HepG2 (cell line): ENCODE data around the gene SYS1. TPM values are rescaled to one million over a fixed set of nuclear protein-coding genes. Genes with fewer than 3 reads are reported as not detected.

ENCODE experiments used
- CHD2 ChIP-seq: IDR thresholded peaks from 2 replicates; pipeline ENCODE4 v1.6.1; 2011; ENCODE audit warnings: low read depth, low read length, improper control_type of control experiment
- DNMT3B ChIP-seq: conservative IDR thresholded peaks from 2 replicates; pipeline ENCODE4 v1.6.1; 2016; ENCODE audit warnings: missing biosample characterization, control low read depth
- EZH2 ChIP-seq: conservative IDR thresholded peaks from 2 replicates; pipeline ENCODE4 v1.6.1; 2012; ENCODE audit warnings: mild to moderate bottlenecking, low read depth, low read length, moderate library complexity
- NFE2 ChIP-seq: sonication (generic); formaldehyde crosslinking; IDR thresholded peaks from 2 replicates; pipeline ENCODE4 v1.4.0; 2020; ENCODE audit warnings: missing genetic modification reagents
- POGZ ChIP-seq: sonication (generic); formaldehyde crosslinking; IDR thresholded peaks from 2 replicates; pipeline ENCODE4 v1.4.0; 2020; ENCODE audit warnings: mild to moderate bottlenecking, missing genetic modification reagents
- SIN3B ChIP-seq: fragments of 150-350 bp; IDR thresholded peaks from 2 replicates; pipeline ENCODE4 v1.6.1; 2014; ENCODE audit warnings: low read length
- SIX1 ChIP-seq: sonication (generic); formaldehyde crosslinking; IDR thresholded peaks from 2 replicates; pipeline ENCODE4 v1.4.0; 2020; ENCODE audit warnings: missing genetic modification reagents, borderline replicate concordance
- ZBTB20 ChIP-seq: sonication (generic); formaldehyde crosslinking; IDR thresholded peaks from 2 replicates; pipeline ENCODE4 v1.8.1; 2023; ENCODE audit warnings: missing genetic modification reagents, low read depth, mild to moderate bottlenecking, borderline replicate concordance
- ZBTB44 ChIP-seq: sonication (generic); formaldehyde crosslinking; IDR thresholded peaks from 2 replicates; pipeline ENCODE4 v1.4.0; 2020; ENCODE audit warnings: missing genetic modification reagents
- ZKSCAN8 ChIP-seq: IDR thresholded peaks from 2 replicates; pipeline ENCODE4 v1.6.1; 2016; ENCODE audit warnings: borderline replicate concordance, missing genetic modification reagents, missing compliant biosample characterization
- ZNF510 ChIP-seq: sonication (generic); formaldehyde crosslinking; IDR thresholded peaks from 2 replicates; pipeline ENCODE4 v1.4.0; 2020; ENCODE audit warnings: low read depth, mild to moderate bottlenecking, missing genetic modification reagents
- ZNF549 ChIP-seq: sonication (generic); formaldehyde crosslinking; IDR thresholded peaks from 2 replicates; pipeline ENCODE4 v1.5.0; 2020; ENCODE audit warnings: missing genetic modification reagents
- ZNF691 ChIP-seq: sonication (generic); formaldehyde crosslinking; IDR thresholded peaks from 2 replicates; pipeline ENCODE4 v1.4.0; 2020; ENCODE audit warnings: missing genetic modification reagents, low read depth, mild to moderate bottlenecking, borderline replicate concordance
- ZNF775 ChIP-seq: sonication (generic); formaldehyde crosslinking; IDR thresholded peaks from 2 replicates; pipeline ENCODE4 v1.4.0; 2020; ENCODE audit warnings: missing genetic modification reagents, mild to moderate bottlenecking, moderate library complexity, borderline replicate concordance
- polyA plus RNA-seq, 8 experiments: library from polyadenylated mRNA; depleted of rRNA in 3 of 8; stranded (reverse) in 7 of 8; unstranded in 1 of 8; fragments of >200 nt; fragmentation: Illumina TruSeq in 4 of 8; extraction: Trizol in 4 of 8; gene quantifications; 2 replicates each; pipeline versions ENCODE4 v1.2.1 to v1.2.3, GENCODE V29; 2011 to 2016; ENCODE audit warnings: low read depth in 4 of 8, missing spikeins in 1 of 8, mixed read lengths in 1 of 8; ENCODE audit not compliant: insufficient read depth in 1 of 8
- total RNA-seq, 5 experiments: library from RNA; depleted of rRNA; stranded (reverse); fragments of >200 nt; fragmentation: Illumina TruSeq; extraction: Trizol; gene quantifications; 2 replicates each; pipeline ENCODE4 v1.2.3, GENCODE V29; 2016; ENCODE audit warnings: low read depth in 1 of 5
- TF ChIP-seq, protein P1 (sequence below): sonication (generic); formaldehyde crosslinking; IDR thresholded peaks from 2 replicates; pipeline ENCODE4 v1.5.1; 2020; ENCODE audit warnings: mild to moderate bottlenecking, moderate library complexity, missing genetic modification reagents
- TF ChIP-seq, protein P2 (sequence below): IDR thresholded peaks from 2 replicates; pipeline ENCODE4 v1.6.1; 2016; ENCODE audit warnings: missing biosample characterization, missing genetic modification reagents, low read depth
- TF ChIP-seq, protein P3 (sequence below): sonication (generic); formaldehyde crosslinking; IDR thresholded peaks from 2 replicates; pipeline ENCODE4 v1.4.0; 2020; ENCODE audit warnings: low read depth, mild to moderate bottlenecking, missing genetic modification reagents
- TF ChIP-seq, protein P4 (sequence below): sonication (generic); formaldehyde crosslinking; IDR thresholded peaks from 2 replicates; pipeline ENCODE4 v1.8.1; 2023; ENCODE audit warnings: mild to moderate bottlenecking, missing genetic modification reagents
- TF ChIP-seq, protein P5 (sequence below): sonication (generic); formaldehyde crosslinking; IDR thresholded peaks from 2 replicates; pipeline ENCODE4 v1.8.0; 2022; ENCODE audit warnings: missing genetic modification reagents, low read depth, mild to moderate bottlenecking, borderline replicate concordance

SYS1 gene
- total and polyA plus RNA-seq, 2 of the 13 experiments (the other 11 are each of a cell fraction or from before 2014, with no cell fraction given) = 38.3 to 65.6 TPM

GRCh38 chr20:45341939-45342854 is 20.8 kb upstream of the SYS1 start (continued):
- TF ChIP-seq ZNF510 (CRISPR knock-in tag) (peak; percentile 80; the same call in 1 of the 2 replicates), SIN3B (no peak), ZNF691 (CRISPR knock-in tag) (no peak), POGZ (peak; percentile 69; the same call in 1 of the 2 replicates), EZH2 (no peak), ZBTB20 (CRISPR knock-in tag) (0 out of 2 replicates have a peak, but pooled peaks have one; percentile 17), ZKSCAN8 (CRISPR knock-in tag) (no peak), SIX1 (no peak), CHD2 (0 out of 2 replicates have a peak, but pooled peaks have one; percentile 27), ZNF775 (CRISPR knock-in tag) (no peak), NFE2 (no peak), ZNF549 (no peak), DNMT3B (CRISPR knock-in tag) (no peak; the same call in 1 of the 2 replicates), ZBTB44 (no peak)
- TF ChIP-seq, protein P1, sequence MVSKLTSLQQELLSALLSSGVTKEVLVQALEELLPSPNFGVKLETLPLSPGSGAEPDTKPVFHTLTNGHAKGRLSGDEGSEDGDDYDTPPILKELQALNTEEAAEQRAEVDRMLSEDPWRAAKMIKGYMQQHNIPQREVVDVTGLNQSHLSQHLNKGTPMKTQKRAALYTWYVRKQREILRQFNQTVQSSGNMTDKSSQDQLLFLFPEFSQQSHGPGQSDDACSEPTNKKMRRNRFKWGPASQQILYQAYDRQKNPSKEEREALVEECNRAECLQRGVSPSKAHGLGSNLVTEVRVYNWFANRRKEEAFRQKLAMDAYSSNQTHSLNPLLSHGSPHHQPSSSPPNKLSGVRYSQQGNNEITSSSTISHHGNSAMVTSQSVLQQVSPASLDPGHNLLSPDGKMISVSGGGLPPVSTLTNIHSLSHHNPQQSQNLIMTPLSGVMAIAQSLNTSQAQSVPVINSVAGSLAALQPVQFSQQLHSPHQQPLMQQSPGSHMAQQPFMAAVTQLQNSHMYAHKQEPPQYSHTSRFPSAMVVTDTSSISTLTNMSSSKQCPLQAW (CRISPR knock-in tag) = no peak
- TF ChIP-seq, protein P2, sequence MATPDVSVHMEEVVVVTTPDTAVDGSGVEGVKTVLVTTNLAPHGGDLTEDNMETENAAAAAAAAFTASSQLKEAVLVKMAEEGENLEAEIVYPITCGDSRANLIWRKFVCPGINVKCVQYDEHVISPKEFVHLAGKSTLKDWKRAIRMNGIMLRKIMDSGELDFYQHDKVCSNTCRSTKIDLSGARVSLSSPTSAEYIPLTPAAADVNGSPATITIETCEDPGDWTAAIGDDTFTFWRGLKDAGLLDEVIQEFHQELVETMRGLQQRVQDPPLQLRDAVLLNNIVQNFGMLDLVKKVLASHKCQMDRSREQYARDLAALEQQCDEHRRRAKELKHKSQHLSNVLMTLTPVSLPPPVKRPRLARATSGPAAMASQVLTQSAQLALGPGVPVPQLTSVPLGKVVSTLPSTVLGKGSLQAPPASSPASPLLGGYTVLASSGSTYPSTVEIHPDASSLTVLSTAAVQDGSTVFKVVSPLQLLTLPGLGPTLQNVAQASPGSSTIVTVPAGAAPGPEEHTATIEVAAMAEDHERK (CRISPR knock-in tag) = no peak
- TF ChIP-seq, protein P3, sequence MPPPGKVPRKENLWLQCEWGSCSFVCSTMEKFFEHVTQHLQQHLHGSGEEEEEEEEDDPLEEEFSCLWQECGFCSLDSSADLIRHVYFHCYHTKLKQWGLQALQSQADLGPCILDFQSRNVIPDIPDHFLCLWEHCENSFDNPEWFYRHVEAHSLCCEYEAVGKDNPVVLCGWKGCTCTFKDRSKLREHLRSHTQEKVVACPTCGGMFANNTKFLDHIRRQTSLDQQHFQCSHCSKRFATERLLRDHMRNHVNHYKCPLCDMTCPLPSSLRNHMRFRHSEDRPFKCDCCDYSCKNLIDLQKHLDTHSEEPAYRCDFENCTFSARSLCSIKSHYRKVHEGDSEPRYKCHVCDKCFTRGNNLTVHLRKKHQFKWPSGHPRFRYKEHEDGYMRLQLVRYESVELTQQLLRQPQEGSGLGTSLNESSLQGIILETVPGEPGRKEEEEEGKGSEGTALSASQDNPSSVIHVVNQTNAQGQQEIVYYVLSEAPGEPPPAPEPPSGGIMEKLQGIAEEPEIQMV (CRISPR knock-in tag) = no peak; the same call in 1 of the 2 replicates
- TF ChIP-seq, protein P4, sequence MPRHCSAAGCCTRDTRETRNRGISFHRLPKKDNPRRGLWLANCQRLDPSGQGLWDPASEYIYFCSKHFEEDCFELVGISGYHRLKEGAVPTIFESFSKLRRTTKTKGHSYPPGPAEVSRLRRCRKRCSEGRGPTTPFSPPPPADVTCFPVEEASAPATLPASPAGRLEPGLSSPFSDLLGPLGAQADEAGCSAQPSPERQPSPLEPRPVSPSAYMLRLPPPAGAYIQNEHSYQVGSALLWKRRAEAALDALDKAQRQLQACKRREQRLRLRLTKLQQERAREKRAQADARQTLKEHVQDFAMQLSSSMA (CRISPR knock-in tag) = peak; percentile 56; the same call in 1 of the 2 replicates
- TF ChIP-seq, protein P5, sequence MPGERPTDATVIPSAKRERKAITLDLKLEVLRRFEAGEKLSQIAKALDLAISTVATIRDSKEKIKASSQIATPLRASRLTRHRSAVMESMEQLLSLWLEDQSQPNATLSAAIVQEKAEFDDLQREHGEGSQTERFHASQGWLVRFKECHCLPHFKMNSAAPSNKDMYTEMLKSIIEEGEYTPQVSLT (CRISPR knock-in tag) = no peak
